IMR-90 (cell line): ENCODE data around the gene SOX5. TPM values are rescaled to one million over a fixed set of nuclear protein-coding genes. Genes with fewer than 3 reads are reported as not detected.
A peak's percentile ranks its signal among the peaks of the same experiment; 100 is the strongest.

Experiments
- ATAC-seq: fragments of 200-7000 bp; cut with Tn5 transposase; 2 replicates; pipeline ENCODE4 v1.9.1; 2020; ENCODE audit warnings: low read depth, mild to moderate bottlenecking, moderate library complexity
- BruUV-seq: library from RNA; stranded (reverse); fragments of 400-500 nt; replicated peaks from 2 replicates; lab custom pipeline; 2021; lab: Mats Ljungman, UMichigan
- CTCF ChIA-PET: fragments of 300-600 bp; formaldehyde crosslinking; extraction: SDS; loops from one replicate; lab custom pipeline; 2021; ENCODE audit warnings: antibody characterized with exemption; lab: Yijun Ruan, JAX
- POLR2A ChIA-PET: fragments of 300-600 bp; sonication (Branson Sonifier 250); formaldehyde crosslinking; loops from one replicate; lab custom pipeline; 2022; ENCODE audit warnings: antibody characterized with exemption; ENCODE audit not compliant: unreplicated experiment; lab: Charles Lee
- DNase-seq: peaks from one replicate; pipeline ENCODE4 v3.0.0; 2013
- H2AFZ ChIP-seq: replicated peaks from 2 replicates; pipeline ENCODE3; 2013; ENCODE audit warnings: low read length, mild to moderate bottlenecking; ENCODE audit not compliant: poor library complexity
- H2AK5ac ChIP-seq: 2 replicates; pipeline ENCODE4 v1.6.1; 2013; ENCODE audit warnings: low read depth, low read length, inconsistent platforms
- H2AK9ac ChIP-seq: replicated peaks from 2 replicates; pipeline ENCODE3; 2013; ENCODE audit warnings: mild to moderate bottlenecking, low read depth, low read length, moderate library complexity; ENCODE audit not compliant: poor library complexity
- H2BK120ac ChIP-seq: 2 replicates; pipeline ENCODE4 v1.6.1; 2013; ENCODE audit warnings: low read depth, low read length, inconsistent platforms
- H2BK15ac ChIP-seq: 3 replicates; pipeline ENCODE4 v1.6.1; 2013; ENCODE audit warnings: low read depth, low read length, inconsistent platforms
- H2BK20ac ChIP-seq: 2 replicates; pipeline ENCODE4 v1.6.1; 2013; ENCODE audit warnings: low read depth, mild to moderate bottlenecking, inconsistent platforms, low read length, moderate library complexity
- H2BK5ac ChIP-seq: 2 replicates; pipeline ENCODE4 v1.6.1; 2013; ENCODE audit warnings: mild to moderate bottlenecking, low read depth, low read length, inconsistent platforms; ENCODE audit not compliant: poor library complexity, severe bottlenecking
- H3K14ac ChIP-seq: replicated peaks from 2 replicates; pipeline ENCODE4 v1.6.1; 2013; ENCODE audit warnings: low read depth, low read length, inconsistent platforms
- H3K18ac ChIP-seq: 2 replicates; pipeline ENCODE4 v1.6.1; 2013; ENCODE audit warnings: low read depth, low read length, control low read depth
- H3K23ac ChIP-seq: 2 replicates; pipeline ENCODE4 v1.6.1; 2013; ENCODE audit warnings: low read depth, low read length, inconsistent platforms
- H3K27ac ChIP-seq: 2 replicates; pipeline ENCODE4 v1.5.1; 2013; ENCODE audit warnings: mild to moderate bottlenecking, control low read depth, low read length; ENCODE audit not compliant: insufficient read depth
- H3K27me3 ChIP-seq: 2 replicates; pipeline ENCODE4 v1.6.1; 2013; ENCODE audit warnings: low read length; ENCODE audit not compliant: control insufficient read depth, insufficient read depth
- H3K36me3 ChIP-seq: 2 replicates; pipeline ENCODE4 v1.6.1; 2013; ENCODE audit warnings: low read length, mixed read lengths; ENCODE audit not compliant: control insufficient read depth, insufficient read depth
- H3K4ac ChIP-seq: 2 replicates; pipeline ENCODE4 v1.6.1; 2013; ENCODE audit warnings: low read depth, low read length, inconsistent platforms
- H3K4me1 ChIP-seq: 2 replicates; pipeline ENCODE4 v1.6.1; 2013; ENCODE audit warnings: low read length, mixed read lengths; ENCODE audit not compliant: control insufficient read depth, insufficient read depth
- H3K4me2 ChIP-seq: 2 replicates; pipeline ENCODE4 v1.6.1; 2013; ENCODE audit warnings: low read depth, mild to moderate bottlenecking, control low read depth, low read length, moderate library complexity
- H3K4me3 ChIP-seq: 2 replicates; pipeline ENCODE4 v1.5.1; 2013; ENCODE audit warnings: low read depth, mild to moderate bottlenecking, control low read depth, low read length, moderate library complexity; ENCODE audit not compliant: insufficient read depth
- H3K56ac ChIP-seq: 2 replicates; pipeline ENCODE4 v1.6.1; 2013; ENCODE audit warnings: low read length, inconsistent platforms; ENCODE audit not compliant: insufficient read depth; ENCODE audit errors: extremely low read depth
- H3K79me1 ChIP-seq, 2 experiments: 2 replicates each; pipeline ENCODE4 v1.6.1; 2013; ENCODE audit warnings: low read length in 2 of 2, inconsistent platforms in 1 of 2, low read depth in 1 of 2
- H3K9ac ChIP-seq: 2 replicates; pipeline ENCODE4 v1.6.1; 2013; ENCODE audit warnings: low read depth, low read length, control low read depth
- H3K9me1 ChIP-seq: 2 replicates; pipeline ENCODE4 v1.6.1; 2013; ENCODE audit warnings: low read length, inconsistent platforms; ENCODE audit not compliant: insufficient read depth
- H3K9me3 ChIP-seq: 2 replicates; pipeline ENCODE4 v1.6.1; 2013; ENCODE audit warnings: low read length; ENCODE audit not compliant: control insufficient read depth, insufficient read depth
- H4K20me1 ChIP-seq: 2 replicates; pipeline ENCODE4 v1.6.1; 2013; ENCODE audit warnings: low read length, inconsistent platforms; ENCODE audit not compliant: insufficient read depth
- H4K5ac ChIP-seq: 2 replicates; pipeline ENCODE4 v1.6.1; 2013; ENCODE audit warnings: mild to moderate bottlenecking, low read depth, low read length, control low read depth
- H4K8ac ChIP-seq, 2 experiments: 2 replicates each; pipeline ENCODE4 v1.6.1; 2013; ENCODE audit warnings: low read depth in 2 of 2, low read length in 2 of 2, control low read depth in 1 of 2, inconsistent platforms in 1 of 2
- H4K91ac ChIP-seq: 2 replicates; pipeline ENCODE4 v1.6.1; 2013; ENCODE audit warnings: low read depth, low read length, inconsistent platforms; ENCODE audit not compliant: insufficient read depth
- BHLHE40 ChIP-seq: fragments of 150-350 bp; IDR thresholded peaks from 2 replicates; pipeline ENCODE4 v1.6.1; 2016; ENCODE audit warnings: mild to moderate bottlenecking, low read depth, low read length
- CHD1 ChIP-seq: IDR thresholded peaks from 2 replicates; pipeline ENCODE4 v1.6.1; 2012; ENCODE audit warnings: low read depth, low read length, improper control_type of control experiment
- FOS ChIP-seq: fragments of 150-350 bp; IDR thresholded peaks from 2 replicates; pipeline ENCODE4 v1.6.1; 2016; ENCODE audit warnings: low read depth, low read length
- MXI1 ChIP-seq: IDR thresholded peaks from 2 replicates; pipeline ENCODE4 v1.6.1; 2012; ENCODE audit warnings: low read depth, mild to moderate bottlenecking, low read length, moderate library complexity, borderline replicate concordance
- NFE2L2 ChIP-seq: fragments of 150-350 bp; IDR thresholded peaks from 2 replicates; pipeline ENCODE4 v1.6.1; 2016; ENCODE audit warnings: low read depth, mild to moderate bottlenecking, low read length
- RAD21 ChIP-seq: IDR thresholded peaks from 2 replicates; pipeline ENCODE4 v1.6.1; 2012; ENCODE audit warnings: low read length, improper control_type of control experiment
- RFX5 ChIP-seq: IDR thresholded peaks from 2 replicates; pipeline ENCODE4 v1.8.0; 2012; ENCODE audit warnings: low read depth, mild to moderate bottlenecking, low read length, moderate library complexity
- WGBS, 2 experiments: methylation state at CpG; one replicate each; pipeline versions ENCODE4 v1.1.5 to v1.1.7; 2013; ENCODE audit warnings: missing lambda C conversion rate in 2 of 2; ENCODE audit not compliant: insufficient read length in 1 of 2; ENCODE audit errors: extremely low coverage in 2 of 2; 5-methylcytosine and 5-hydroxymethylcytosine counted together
- dilution Hi-C: fragments of 300-500 bp; cut with HindIII; formaldehyde crosslinking; loops from one replicate; pipeline ENCODE4 v1.14.3; 2018; ENCODE audit warnings: low sequenced_read_pairs; ENCODE audit not compliant: unreplicated experiment
- in situ Hi-C: fragments of 300-500 bp; cut with MboI; formaldehyde crosslinking; loops from 3 replicates; pipeline ENCODE4 v1.14.3; 2019; ENCODE audit warnings: low sequenced_read_pairs, inconsistent platforms, mixed read lengths
- intact Hi-C: fragments of 100-400 bp; cut with micrococcal nuclease; formaldehyde crosslinking; loops from 2 replicates; pipeline ENCODE4 v1.10.0; 2022
- polyA plus RNA-seq, 3 experiments: library from polyadenylated mRNA; depleted of rRNA; stranded (reverse); fragments of >200 nt; gene quantifications; 2 replicates each; pipeline ENCODE4 v1.2.3, GENCODE V29; 2012; ENCODE audit warnings: low replicate concordance in 1 of 3
- total RNA-seq: library from RNA; depleted of rRNA; stranded (reverse); fragments of >200 nt; gene quantifications from 2 replicates; pipeline ENCODE4 v1.2.3, GENCODE V29; 2012
- TF ChIP-seq, protein P1 (sequence below): conservative IDR thresholded peaks from 2 replicates; pipeline ENCODE4 v1.5.1; 2012; ENCODE audit warnings: mild to moderate bottlenecking, low read depth, low read length, improper control_type of control experiment
- TF ChIP-seq, protein P2 (sequence below): fragments of 150-350 bp; IDR thresholded peaks from 2 replicates; pipeline ENCODE4 v1.6.1; 2016; ENCODE audit warnings: low read depth, mild to moderate bottlenecking, low read length, moderate library complexity, borderline replicate concordance

SOX5 gene
- total and polyA plus RNA-seq, 2 of the 4 experiments (the other 2 are of a cell fraction), result 1.1 to 13.1 TPM

DNA sequence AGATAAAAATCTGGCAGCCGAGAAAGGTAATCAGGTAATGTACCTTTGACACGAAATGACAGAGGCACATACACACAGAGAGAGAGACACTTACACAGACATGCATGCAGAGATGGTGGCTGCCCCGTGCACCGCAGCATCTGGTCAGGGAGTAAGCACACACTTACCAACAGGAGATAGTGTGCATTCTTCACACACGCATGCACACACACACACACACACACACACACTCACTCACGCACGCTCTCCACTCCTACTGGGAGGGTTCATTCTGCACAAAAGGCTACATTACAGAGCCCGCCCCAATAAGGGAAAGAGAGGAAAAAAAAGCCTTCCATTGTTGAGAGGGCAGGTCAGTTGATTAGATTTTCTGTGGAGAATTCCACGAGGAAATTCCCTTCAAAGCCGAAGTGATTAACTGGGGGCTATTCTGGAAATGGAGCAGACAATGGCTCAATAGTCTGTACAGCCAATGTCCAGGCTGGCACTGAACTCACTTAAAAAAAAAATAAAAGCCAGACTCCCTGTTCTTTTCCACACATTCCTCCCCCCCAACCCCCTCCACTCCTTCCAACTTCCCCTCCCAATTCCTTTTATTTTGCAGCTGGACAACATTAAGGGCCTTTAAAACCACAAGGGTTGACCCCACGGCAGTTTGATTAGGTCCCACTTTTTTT is 1.4 kb upstream of the SOX5 start (continued):
- TF ChIP-seq, protein P1, sequence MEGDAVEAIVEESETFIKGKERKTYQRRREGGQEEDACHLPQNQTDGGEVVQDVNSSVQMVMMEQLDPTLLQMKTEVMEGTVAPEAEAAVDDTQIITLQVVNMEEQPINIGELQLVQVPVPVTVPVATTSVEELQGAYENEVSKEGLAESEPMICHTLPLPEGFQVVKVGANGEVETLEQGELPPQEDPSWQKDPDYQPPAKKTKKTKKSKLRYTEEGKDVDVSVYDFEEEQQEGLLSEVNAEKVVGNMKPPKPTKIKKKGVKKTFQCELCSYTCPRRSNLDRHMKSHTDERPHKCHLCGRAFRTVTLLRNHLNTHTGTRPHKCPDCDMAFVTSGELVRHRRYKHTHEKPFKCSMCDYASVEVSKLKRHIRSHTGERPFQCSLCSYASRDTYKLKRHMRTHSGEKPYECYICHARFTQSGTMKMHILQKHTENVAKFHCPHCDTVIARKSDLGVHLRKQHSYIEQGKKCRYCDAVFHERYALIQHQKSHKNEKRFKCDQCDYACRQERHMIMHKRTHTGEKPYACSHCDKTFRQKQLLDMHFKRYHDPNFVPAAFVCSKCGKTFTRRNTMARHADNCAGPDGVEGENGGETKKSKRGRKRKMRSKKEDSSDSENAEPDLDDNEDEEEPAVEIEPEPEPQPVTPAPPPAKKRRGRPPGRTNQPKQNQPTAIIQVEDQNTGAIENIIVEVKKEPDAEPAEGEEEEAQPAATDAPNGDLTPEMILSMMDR, result no peak

DNA sequence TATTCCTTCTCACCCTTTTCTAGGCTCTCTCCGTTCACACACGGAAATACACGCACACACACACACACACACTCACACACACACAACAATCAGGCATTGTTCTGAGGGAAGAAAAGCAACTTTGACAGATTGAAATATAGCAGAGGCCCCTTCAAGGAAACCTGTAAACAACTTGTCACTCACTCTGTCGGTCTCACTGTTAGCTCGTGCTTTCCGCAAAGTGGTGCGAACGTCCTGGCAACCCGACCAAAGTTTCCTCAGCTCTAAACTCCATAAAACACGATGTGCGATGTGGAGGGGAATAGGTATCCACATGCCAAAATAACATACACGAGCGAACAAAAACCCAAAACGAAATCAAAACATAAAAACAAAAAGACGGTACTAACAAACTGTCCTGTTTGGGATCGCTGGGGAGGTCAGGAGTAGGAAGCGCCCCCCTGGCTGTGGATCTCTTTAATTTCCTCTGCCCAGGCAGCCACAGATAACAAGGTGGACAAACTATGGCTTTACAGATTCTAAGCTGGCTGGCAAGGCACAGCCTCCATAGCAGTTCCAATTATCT is 822 bp upstream of the SOX5 start:
- no peak overlapping the region for H2BK15ac ChIP-seq
- ChIA-PET POLR2A (interaction anchor here (0.5 to 0.6 kb wide), 2 partner anchors 9 to 87 kb away, joined by 3 to 4 read pairs; no protein-coding TSS in a partner anchor), CTCF (no interaction called here)
- peak overlapping the region; percentile 66 for H3K4me3 ChIP-seq
- intact Hi-C loops, result loop anchor here (10.0 kb wide), 1 partner anchor 825 kb away; no protein-coding TSS in a partner anchor
- peak overlapping the region; percentile 63 for H2AFZ ChIP-seq
- H3K9me1 ChIP-seq, result no peaks in the 10 kb centered on the region
- no peak overlapping the region for H2BK120ac ChIP-seq
- H4K8ac ChIP-seq, result no peak overlapping the region; a peak in 1 of 4 replicates
- peak overlapping the region; percentile 10; the same call in 1 of the 2 replicates for H3K9ac ChIP-seq
- no peak overlapping the region for H2BK5ac ChIP-seq
- H3K27ac ChIP-seq, result no peak overlapping the region
- no peak overlapping the region for H4K5ac ChIP-seq
- peak overlapping the region; percentile 43 for H3K14ac ChIP-seq
- DNase-seq, result peak; percentile 16
- dilution Hi-C loops, result no loop called here
- H3K4me1 ChIP-seq, result no peaks in the 10 kb centered on the region
- H3K27me3 ChIP-seq, result no peaks in the 10 kb centered on the region
- H3K79me1 ChIP-seq, result peaks cover 0 to 3% of the 10 kb centered on the region in 2 experiments; a peak in 1 of 4 replicates
- peak overlapping the region; percentile 36; the same call in 1 of the 2 replicates for H3K23ac ChIP-seq
- no peaks in the 10 kb centered on the region for H3K9me3 ChIP-seq
- no peaks in the 10 kb centered on the region for H3K36me3 ChIP-seq
- WGBS, 2 experiments, result no CpG with 5 or more reads among the region's 17 CpGs
- no peak overlapping the region for H2BK20ac ChIP-seq
- BruUV-seq, result no TSS peak
- no peaks in the 10 kb centered on the region for H4K20me1 ChIP-seq
- no peak overlapping the region for H3K56ac ChIP-seq
- H2AK9ac ChIP-seq, result no peak overlapping the region
- no peak overlapping the region for H3K18ac ChIP-seq
- TF ChIP-seq RFX5 (no peak), BHLHE40 (no peak), FOS (no peak), MXI1 (no peak), RAD21 (no peak), NFE2L2 (no peak), CHD1 (no peak)
- TF ChIP-seq, protein P2, sequence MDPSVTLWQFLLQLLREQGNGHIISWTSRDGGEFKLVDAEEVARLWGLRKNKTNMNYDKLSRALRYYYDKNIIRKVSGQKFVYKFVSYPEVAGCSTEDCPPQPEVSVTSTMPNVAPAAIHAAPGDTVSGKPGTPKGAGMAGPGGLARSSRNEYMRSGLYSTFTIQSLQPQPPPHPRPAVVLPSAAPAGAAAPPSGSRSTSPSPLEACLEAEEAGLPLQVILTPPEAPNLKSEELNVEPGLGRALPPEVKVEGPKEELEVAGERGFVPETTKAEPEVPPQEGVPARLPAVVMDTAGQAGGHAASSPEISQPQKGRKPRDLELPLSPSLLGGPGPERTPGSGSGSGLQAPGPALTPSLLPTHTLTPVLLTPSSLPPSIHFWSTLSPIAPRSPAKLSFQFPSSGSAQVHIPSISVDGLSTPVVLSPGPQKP, result no peak
- in situ Hi-C loops, result no loop called here
- H4K91ac ChIP-seq, result no peak overlapping the region
- no peak overlapping the region for H2AK5ac ChIP-seq
- H3K4me2 ChIP-seq, result peak overlapping the region; percentile 98
- peak; percentile 60 for ATAC-seq
- H3K4ac ChIP-seq, result no peak overlapping the region
